Brain microvascular endothelial cell (primary cell): Measurements from ENCODE around the gene C16orf96.

Experiments
- DNase-seq: peaks from one replicate; pipeline ENCODE4 v3.0.0-alpha.2; 2020
- H3K27ac ChIP-seq: fragments of 250-450 bp; sonication (Bioruptor Pico); 2 replicates; pipeline ENCODE4 v1.5.1; 2020; ENCODE audit warnings: mild to moderate bottlenecking, moderate library complexity
- H3K27me3 ChIP-seq: fragments of 250-450 bp; sonication (Bioruptor Pico); replicated peaks from 2 replicates; pipeline ENCODE4 v1.5.1; 2020; ENCODE audit warnings: mild to moderate bottlenecking
- H3K36me3 ChIP-seq: fragments of 250-450 bp; sonication (Bioruptor Pico); replicated peaks from 2 replicates; pipeline ENCODE4 v1.5.1; 2020; ENCODE audit warnings: mild to moderate bottlenecking
- H3K4me3 ChIP-seq: 2 replicates; pipeline ENCODE4 v1.5.1; 2011; ENCODE audit warnings: low read depth, mild to moderate bottlenecking, control low read depth, low read length, moderate library complexity
- in situ Hi-C: cut with HindIII; loops from 2 replicates; pipeline ENCODE4 v1.10.0; 2017; ENCODE audit warnings: low sequenced_read_pairs, low pct_ligation_motif_present
- TF ChIP-seq, protein P1 (sequence below): IDR thresholded peaks from 2 replicates; pipeline ENCODE4 v1.5.1; 2011; ENCODE audit warnings: low read depth, mild to moderate bottlenecking, moderate library complexity, low read length, control low read depth, inconsistent platforms; ENCODE audit errors: missing control alignments

The C16orf96 gene

GRCh38 chr16:4544473-4544872 lies 11.7 kb upstream of the C16orf96 start:
- H3K27me3 ChIP-seq, result no peaks in the 10 kb centered on the region
- TF ChIP-seq, protein P1, sequence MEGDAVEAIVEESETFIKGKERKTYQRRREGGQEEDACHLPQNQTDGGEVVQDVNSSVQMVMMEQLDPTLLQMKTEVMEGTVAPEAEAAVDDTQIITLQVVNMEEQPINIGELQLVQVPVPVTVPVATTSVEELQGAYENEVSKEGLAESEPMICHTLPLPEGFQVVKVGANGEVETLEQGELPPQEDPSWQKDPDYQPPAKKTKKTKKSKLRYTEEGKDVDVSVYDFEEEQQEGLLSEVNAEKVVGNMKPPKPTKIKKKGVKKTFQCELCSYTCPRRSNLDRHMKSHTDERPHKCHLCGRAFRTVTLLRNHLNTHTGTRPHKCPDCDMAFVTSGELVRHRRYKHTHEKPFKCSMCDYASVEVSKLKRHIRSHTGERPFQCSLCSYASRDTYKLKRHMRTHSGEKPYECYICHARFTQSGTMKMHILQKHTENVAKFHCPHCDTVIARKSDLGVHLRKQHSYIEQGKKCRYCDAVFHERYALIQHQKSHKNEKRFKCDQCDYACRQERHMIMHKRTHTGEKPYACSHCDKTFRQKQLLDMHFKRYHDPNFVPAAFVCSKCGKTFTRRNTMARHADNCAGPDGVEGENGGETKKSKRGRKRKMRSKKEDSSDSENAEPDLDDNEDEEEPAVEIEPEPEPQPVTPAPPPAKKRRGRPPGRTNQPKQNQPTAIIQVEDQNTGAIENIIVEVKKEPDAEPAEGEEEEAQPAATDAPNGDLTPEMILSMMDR, result no peak
- no peak overlapping the region for H3K27ac ChIP-seq
- in situ Hi-C loops, result no loop called here
- DNase-seq, result no peak
- no peak overlapping the region for H3K4me3 ChIP-seq
- no peaks in the 10 kb centered on the region for H3K36me3 ChIP-seq

GRCh38 chr16:4548124-4548523 lies 8.0 kb upstream of the C16orf96 start:
- TF ChIP-seq, protein P1, result no peak
- peaks cover 4% of the 10 kb centered on the region for H3K27me3 ChIP-seq
- DNase-seq, result no peak
- H3K36me3 ChIP-seq, result no peaks in the 10 kb centered on the region
- H3K27ac ChIP-seq, result no peak overlapping the region
- no peak overlapping the region for H3K4me3 ChIP-seq
- in situ Hi-C loops, result no loop called here

DNA sequence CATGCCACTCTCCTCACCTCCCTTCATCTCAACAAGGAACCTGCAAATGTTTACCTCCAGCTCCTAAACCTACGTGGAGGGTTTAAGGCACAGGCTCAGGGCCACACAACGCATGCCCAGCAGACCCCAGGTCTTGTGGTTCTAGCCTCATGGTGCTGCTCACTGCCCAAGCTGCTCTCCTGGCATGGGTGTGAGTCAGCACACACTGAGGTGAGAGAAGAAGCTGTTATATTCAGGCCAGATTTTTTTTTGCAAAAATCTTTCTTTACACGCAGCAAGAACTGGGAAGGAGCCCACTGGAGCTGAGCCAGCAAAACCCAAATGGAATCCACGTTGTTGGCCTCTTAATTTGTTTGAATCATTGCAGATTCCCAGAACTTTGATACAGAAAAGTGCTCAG lies 5.5 kb upstream of the C16orf96 start:
- Histone ChIP-seq H3K27me3 (peaks cover 10% of the 10 kb centered on the region), H3K36me3 (no peaks in the 10 kb centered on the region), H3K4me3 (no peak overlapping the region), H3K27ac (no peak overlapping the region)
- no peak for DNase-seq
- TF ChIP-seq, protein P1, result no peak
- in situ Hi-C loops, result no loop called here

- TF ChIP-seq, protein P1, result no peak
- H3K4me3 ChIP-seq, result no peak overlapping the region
- DNase-seq, result no peak
- H3K27me3 ChIP-seq, result peaks cover 10% of the 10 kb centered on the region
- H3K27ac ChIP-seq, result no peak overlapping the region
- in situ Hi-C loops, result no loop called here
- no peaks in the 10 kb centered on the region for H3K36me3 ChIP-seq
Observed at GRCh38 chr16:4552541-4552940, 3.6 kb upstream of the C16orf96 start.

DNA sequence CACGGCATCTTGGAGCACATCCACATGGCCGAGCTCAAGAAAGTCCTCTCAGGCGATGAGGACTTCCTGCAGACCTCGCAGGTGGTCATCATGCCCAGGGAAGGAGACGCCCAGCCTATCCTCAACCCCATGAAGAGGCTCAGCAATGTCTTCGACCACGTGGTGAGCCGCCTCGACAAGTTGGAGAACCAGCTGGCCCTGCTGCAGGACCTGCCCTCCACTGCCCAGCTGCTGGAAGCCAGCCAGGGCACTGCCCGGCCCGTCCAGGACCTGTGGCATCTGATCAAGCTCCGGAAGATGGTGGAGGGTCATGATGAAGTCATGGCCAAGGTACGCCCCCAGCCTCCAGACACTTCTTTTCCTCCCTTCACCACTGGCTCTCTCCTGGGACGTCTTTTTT lies 440 bp downstream of the C16orf96 start:
- TF ChIP-seq, protein P1, result no peak
- no peaks in the 10 kb centered on the region for H3K36me3 ChIP-seq
- H3K27me3 ChIP-seq, result peaks cover 10% of the 10 kb centered on the region
- H3K4me3 ChIP-seq, result no peak overlapping the region
- no peak for DNase-seq
- in situ Hi-C loops, result no loop called here
- H3K27ac ChIP-seq, result no peak overlapping the region

GRCh38 chr16:4557973-4558372 lies 1.8 kb downstream of the C16orf96 start:
- no peak overlapping the region for H3K27ac ChIP-seq
- TF ChIP-seq, protein P1, result no peak
- peaks cover 7% of the 10 kb centered on the region for H3K27me3 ChIP-seq
- no peak for DNase-seq
- no peaks in the 10 kb centered on the region for H3K36me3 ChIP-seq
- in situ Hi-C loops, result no loop called here
- H3K4me3 ChIP-seq, result no peak overlapping the region
